Mesodermal cell (in vitro differentiated cells): Measurements from ENCODE around the gene TNFAIP3.

Source experiments
- H3K27ac ChIP-seq: 2 replicates; pipeline ENCODE4 v1.7.0; 2013; ENCODE audit warnings: mild to moderate bottlenecking, low read depth, low read length, moderate library complexity; ENCODE audit not compliant: severe bottlenecking
- H3K36me3 ChIP-seq: 2 replicates; pipeline ENCODE4 v1.7.1; 2013; ENCODE audit warnings: mild to moderate bottlenecking, low read length, moderate library complexity; ENCODE audit not compliant: control insufficient read depth, insufficient read depth
- H3K4me1 ChIP-seq: one replicate; pipeline ENCODE4 v1.7.1; 2013; ENCODE audit warnings: mild to moderate bottlenecking, low read length; ENCODE audit not compliant: insufficient read depth, control insufficient read depth, poor library complexity, severe bottlenecking
- H3K4me3 ChIP-seq: 2 replicates; pipeline ENCODE4 v1.7.0; 2013; ENCODE audit warnings: low read length, control low read depth, mild to moderate bottlenecking; ENCODE audit not compliant: insufficient read depth, poor library complexity, severe bottlenecking; ENCODE audit errors: extremely low read depth
- H3K9me3 ChIP-seq: 2 replicates; pipeline ENCODE4 v1.7.1; 2013; ENCODE audit warnings: mild to moderate bottlenecking, low read length, moderate library complexity; ENCODE audit not compliant: control insufficient read depth
- WGBS, 2 experiments: methylation state at CpG; one replicate each; pipeline ENCODE4 v1.1.5; 2013; ENCODE audit warnings: missing lambda C conversion rate in 2 of 2; ENCODE audit not compliant: insufficient coverage in 2 of 2; 5-methylcytosine and 5-hydroxymethylcytosine counted together

Gene TNFAIP3

DNA sequence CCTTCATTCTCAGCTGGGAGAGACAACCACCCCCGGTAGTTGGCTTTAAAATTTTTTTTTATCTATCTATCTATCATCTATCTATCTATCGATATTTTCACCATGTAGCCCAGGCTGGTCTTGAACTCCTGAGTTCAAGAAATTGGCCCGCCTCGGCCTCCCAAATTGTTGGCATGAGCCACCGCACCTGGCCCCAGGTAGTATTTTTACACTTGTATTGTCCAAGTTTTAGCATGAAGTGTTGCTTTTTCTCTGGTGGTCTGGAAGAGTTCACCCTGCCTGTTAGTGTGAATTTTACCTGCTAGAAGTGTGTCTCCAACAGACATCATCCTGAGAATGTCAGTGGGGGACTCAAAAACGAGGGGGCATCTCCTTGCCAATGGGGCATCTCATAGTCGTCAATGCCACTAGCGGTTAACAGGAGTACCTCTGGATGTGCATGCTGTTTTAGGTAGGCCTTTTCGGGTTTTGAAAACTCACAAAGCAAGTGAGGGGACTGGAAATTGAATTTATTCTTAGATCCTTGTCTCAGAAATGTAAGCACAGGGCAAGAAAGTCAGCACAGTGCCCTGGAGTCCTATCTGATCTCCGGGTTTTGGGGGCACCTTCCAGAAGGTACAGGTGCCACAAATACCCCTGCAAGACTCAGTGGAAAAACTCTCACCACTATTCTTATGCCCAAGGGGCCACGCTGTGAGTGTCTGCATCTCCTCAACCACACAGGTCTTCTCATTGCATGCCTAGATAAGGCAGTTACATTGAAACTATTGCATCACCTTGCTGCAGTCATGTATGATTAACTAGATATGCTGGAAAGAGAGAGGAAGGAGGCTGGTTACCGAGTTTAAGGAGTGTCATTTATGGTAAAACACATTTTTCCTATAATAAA lies 37.1 kb downstream of the TNFAIP3 start:
- Histone ChIP-seq H3K4me3 (no peak overlapping the region), H3K36me3 (no peaks in the 10 kb centered on the region)
- 94 to 96% methylated on average over 8 to 11 of the region's 12 CpGs for WGBS, 2 experiments

DNA sequence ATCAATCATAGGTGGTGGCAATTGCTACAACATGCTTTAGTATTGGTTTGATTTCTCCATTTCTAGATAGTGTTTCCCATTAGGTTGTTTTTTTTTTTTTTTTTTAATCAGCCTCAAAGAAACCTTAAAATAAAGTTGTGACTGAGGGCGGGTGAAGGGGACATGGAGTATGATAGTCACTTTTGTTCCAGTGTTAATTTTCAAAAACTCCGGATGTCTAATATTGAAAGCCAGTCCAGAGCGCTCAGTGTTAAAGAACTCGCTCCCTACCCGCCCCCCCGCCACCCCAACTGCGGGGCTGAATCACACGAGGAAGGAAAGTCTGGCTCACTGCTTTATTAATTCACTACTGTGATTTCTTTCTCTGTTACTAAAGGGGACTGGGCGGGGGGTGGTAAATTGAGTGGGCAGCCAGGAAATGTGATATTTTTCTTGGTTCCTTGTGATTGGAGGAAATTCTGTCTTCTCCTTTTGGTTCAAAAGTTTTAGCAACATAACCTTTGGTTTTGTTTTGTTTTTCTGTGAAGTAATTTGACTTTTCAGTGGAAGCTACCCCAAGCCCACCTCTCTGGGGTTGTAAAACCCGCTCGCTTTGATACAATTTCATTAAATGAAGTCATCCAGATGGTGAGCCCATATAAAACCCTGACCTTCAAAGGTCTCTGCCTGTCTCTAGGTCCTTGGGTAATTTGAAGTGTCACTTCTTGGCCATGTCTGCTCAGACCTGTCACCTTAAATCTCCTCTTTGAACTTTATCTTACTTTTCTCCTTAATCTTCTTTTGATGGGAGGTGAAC lies 38.0 kb downstream of the TNFAIP3 start:
- H3K36me3 ChIP-seq = no peaks in the 10 kb centered on the region
- H3K4me3 ChIP-seq = no peak overlapping the region
- no peaks in the 10 kb centered on the region for H3K9me3 ChIP-seq
- WGBS, 2 experiments = 92 to 100% methylated on average over 6 to 9 of the region's 11 CpGs
- no peak overlapping the region for H3K27ac ChIP-seq
- no peaks in the 10 kb centered on the region for H3K4me1 ChIP-seq

More for the DNA sequence above, 37.1 kb downstream of the TNFAIP3 start:
- Histone ChIP-seq H3K4me1 (no peaks in the 10 kb centered on the region), H3K9me3 (no peaks in the 10 kb centered on the region), H3K27ac (no peak overlapping the region)

DNA sequence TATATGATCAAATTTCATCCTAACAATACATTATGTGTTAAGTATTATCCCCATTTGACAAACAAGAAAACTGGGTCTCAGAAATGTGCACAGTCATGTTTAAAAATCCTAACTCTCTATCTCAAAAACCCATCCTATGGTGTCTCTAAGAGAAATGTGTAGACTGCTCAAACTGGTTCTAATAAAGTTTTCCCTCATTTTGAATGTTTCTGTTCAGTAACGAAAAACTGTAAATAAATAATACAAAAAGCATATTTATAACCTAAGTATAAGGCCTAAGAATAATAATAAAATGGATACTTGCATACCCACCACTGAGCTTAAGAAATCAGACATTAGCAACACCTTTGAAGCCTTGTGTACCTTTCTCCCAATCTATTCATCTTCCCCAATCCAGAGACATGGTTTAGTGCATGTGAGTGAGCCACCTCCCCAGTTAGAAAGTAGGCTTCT lies 39.0 kb downstream of the TNFAIP3 start:
- no CpG with 5 or more reads among the region's 1 CpG for WGBS, 2 experiments

DNA sequence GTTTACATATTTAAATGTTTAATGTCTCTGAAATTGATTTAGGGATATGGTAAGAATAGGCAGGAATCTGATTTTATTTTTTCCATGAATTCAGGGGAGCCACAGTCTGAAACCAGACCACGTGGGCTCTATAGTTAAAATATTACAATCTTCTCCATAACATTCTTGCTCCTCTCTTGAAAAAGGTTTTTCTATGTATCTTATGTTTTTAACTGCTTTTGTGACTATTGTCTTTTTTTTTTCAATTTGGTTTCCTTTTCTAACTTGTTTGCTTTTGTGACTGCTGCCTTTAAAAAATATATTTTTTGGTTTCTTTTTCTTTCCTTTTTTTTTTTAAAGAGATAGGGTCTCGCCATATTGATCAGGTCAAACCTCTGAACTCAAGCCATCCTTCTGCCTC lies 40.1 kb downstream of the TNFAIP3 start:
- no CpG with 5 or more reads among the region's 2 CpGs for WGBS, 2 experiments
- H3K27ac ChIP-seq = no peak overlapping the region
- no peaks in the 10 kb centered on the region for H3K4me1 ChIP-seq
- H3K4me3 ChIP-seq = no peak overlapping the region
- no peaks in the 10 kb centered on the region for H3K36me3 ChIP-seq
- H3K9me3 ChIP-seq = no peaks in the 10 kb centered on the region

More for the DNA sequence above, 39.0 kb downstream of the TNFAIP3 start:
- H3K27ac ChIP-seq = no peak overlapping the region
- no peaks in the 10 kb centered on the region for H3K36me3 ChIP-seq
- H3K4me3 ChIP-seq = no peak overlapping the region
- H3K4me1 ChIP-seq = no peaks in the 10 kb centered on the region
- H3K9me3 ChIP-seq = no peaks in the 10 kb centered on the region

DNA sequence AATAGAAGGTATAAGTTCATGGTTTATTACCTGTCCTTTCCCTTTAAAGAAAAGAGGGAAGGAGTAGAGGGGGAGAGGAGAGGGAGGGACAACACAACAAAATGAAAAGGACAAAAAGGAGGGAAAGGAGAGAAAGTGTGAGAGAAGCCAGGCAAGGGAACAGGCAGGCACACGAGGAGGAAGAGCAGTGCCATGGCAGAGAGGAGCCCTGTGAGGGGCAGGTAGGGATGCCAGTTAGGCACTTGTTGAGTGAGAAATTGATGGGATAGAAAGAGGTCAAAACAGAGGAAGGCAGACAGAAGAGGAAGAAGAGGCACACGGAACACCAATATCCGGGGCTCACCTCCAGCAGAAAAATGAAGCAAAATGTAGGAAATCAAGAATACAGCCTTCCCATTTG lies 42.5 kb downstream of the TNFAIP3 start:
- no peak overlapping the region for H3K4me3 ChIP-seq
- H3K9me3 ChIP-seq = peaks cover 9% of the 10 kb centered on the region
- H3K27ac ChIP-seq = no peak overlapping the region
- no peaks in the 10 kb centered on the region for H3K36me3 ChIP-seq
- WGBS, 2 experiments = 67 to 86% methylated on average over 1 to 3 of the region's 3 CpGs
- no peaks in the 10 kb centered on the region for H3K4me1 ChIP-seq

DNA sequence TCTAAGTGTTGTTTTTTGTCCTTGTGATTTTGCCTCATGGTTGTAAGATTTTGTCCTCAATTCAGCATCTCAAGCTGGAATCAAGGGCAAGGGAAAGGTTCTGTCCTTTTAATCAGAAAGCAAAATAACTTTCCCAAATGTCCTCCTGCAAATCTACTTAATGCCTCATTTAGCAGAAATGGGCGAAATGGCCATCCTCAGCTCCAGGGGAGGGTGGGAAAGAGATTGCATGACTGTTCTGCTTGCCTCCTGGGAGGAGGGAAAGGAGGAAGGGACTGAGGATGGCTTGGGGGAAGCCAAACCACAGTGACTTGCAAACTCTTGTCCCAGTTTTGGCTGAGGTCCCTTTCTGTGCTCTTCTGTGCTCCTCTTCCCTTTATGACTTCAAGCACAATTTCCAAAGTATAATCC lies 43.4 kb downstream of the TNFAIP3 start:
- Histone ChIP-seq H3K4me1 (no peaks in the 10 kb centered on the region), H3K36me3 (no peaks in the 10 kb centered on the region), H3K9me3 (peaks cover 9% of the 10 kb centered on the region), H3K27ac (no peak overlapping the region), H3K4me3 (no peak overlapping the region)
- 83% methylated on average over 1 of the region's 1 CpG; no CpG with 5 or more reads in 1 of the 2 experiments for WGBS, 2 experiments

DNA sequence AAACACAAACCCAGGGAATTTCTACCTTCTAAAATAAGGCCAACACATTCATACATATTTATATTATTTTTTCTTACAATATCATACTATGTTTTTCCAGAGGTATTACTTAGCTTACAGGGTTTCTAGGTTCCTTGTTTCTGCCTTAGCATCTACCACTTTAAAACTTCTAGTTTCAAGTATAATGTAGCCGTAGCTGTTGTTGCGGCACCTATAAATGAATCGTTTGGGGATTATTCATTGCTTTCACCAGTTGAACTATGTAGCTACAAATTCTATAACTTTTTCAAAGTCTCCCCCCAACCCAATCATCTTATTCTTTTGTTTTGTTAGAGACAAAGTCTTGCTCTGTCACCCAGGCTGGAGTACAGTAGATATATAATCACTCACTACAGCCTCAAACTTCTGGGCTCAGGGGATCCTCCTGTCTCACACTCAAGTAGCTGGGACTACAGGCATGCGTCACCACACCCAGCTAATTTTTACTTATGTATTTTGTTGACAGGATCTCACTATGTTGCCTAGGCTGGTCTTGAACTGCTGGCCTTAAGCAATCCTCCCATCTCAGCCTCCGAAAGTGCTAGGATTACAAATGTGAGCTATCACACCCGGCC lies 43.9 kb downstream of the TNFAIP3 start:
- no peak overlapping the region for H3K4me3 ChIP-seq
- peaks cover 9% of the 10 kb centered on the region for H3K9me3 ChIP-seq
- no peaks in the 10 kb centered on the region for H3K4me1 ChIP-seq
- no peak overlapping the region for H3K27ac ChIP-seq
- H3K36me3 ChIP-seq = no peaks in the 10 kb centered on the region
- WGBS, 2 experiments = 88 to 100% methylated on average over 3 of the region's 6 CpGs

DNA sequence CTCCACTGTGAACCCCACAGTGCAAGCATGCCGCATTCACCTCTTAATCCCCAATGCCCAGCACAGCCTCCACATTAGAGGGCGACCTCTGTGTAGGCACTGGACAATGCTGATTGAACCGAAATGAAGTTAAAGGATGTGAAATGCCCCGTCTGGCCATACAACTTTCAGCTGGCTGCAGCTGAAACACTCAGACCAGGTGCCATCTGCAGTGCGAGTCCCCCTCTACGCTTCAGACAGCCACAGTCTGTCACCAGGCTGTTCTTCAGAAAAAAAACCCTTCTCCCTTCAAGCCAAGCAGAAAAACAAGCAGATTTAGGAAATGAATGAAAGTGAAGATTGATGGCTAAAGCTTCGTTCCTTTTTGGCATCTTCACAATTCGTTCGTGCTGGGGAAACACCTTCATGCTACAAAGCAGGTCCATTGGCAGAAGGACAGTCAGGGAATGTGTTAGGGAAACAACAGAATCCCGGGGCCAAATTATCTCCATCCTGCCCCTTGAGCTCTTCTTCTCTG lies 44.7 kb downstream of the TNFAIP3 start:
- WGBS, 2 experiments = 69 to 87% methylated on average over 4 to 6 of the region's 10 CpGs

DNA sequence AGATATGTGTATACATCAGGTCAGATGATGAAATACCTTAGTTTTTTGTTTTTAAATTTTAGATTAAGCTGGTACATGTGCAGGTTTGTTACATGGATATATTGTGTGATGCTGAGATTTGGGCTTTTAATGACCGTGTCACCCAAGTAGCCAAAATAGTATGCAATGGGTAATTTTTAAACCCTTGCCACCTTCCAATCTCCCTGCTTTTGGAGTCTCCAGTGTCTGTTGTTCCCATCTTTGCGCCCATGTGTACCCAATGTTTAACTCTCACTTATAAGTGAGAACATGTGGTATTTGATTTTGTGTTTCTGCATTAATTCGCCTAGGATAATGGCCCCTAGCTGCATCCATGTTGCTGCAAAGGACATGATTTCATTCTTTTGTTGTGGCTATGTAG lies 45.8 kb downstream of the TNFAIP3 start:
- H3K9me3 ChIP-seq = peaks cover 9% of the 10 kb centered on the region
- H3K4me3 ChIP-seq = no peak overlapping the region
- H3K36me3 ChIP-seq = no peaks in the 10 kb centered on the region
- H3K4me1 ChIP-seq = no peaks in the 10 kb centered on the region
- no peak overlapping the region for H3K27ac ChIP-seq
- WGBS, 2 experiments = 100% methylated on average over 1 of the region's 3 CpGs; no CpG with 5 or more reads in 1 of the 2 experiments

More for the DNA sequence above, 44.7 kb downstream of the TNFAIP3 start:
- Histone ChIP-seq H3K4me3 (no peak overlapping the region), H3K9me3 (peaks cover 9% of the 10 kb centered on the region), H3K36me3 (no peaks in the 10 kb centered on the region), H3K27ac (no peak overlapping the region), H3K4me1 (no peaks in the 10 kb centered on the region)

DNA sequence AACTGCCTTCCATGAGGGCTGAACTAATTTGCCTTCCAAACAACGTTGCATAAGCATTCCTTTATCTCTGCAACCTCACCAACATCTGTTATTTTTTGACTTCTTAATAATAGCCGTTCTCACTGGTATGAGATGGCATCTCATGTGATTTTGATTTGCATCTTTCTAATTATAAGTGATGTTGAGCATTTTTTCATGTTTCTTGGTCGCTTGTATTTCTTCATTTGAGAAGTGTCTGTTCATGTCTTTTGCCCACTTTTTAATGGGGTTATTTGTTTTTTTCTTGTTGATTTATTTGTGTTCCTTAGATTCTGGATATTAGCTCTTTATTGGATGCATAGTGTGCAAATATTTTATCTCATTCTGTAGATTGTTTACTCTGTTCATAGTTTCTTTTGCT lies 46.4 kb downstream of the TNFAIP3 start:
- WGBS, 2 experiments = 80% methylated on average over 2 of the region's 3 CpGs; no CpG with 5 or more reads in 1 of the 2 experiments
- H3K9me3 ChIP-seq = peaks cover 9% of the 10 kb centered on the region
- H3K4me1 ChIP-seq = no peaks in the 10 kb centered on the region
- H3K27ac ChIP-seq = no peak overlapping the region
- no peaks in the 10 kb centered on the region for H3K36me3 ChIP-seq
- no peak overlapping the region for H3K4me3 ChIP-seq
